ENCODE results near the gene TMEM132C. TPM values are rescaled to one million over a fixed set of nuclear protein-coding genes. Genes with fewer than 3 reads are reported as not detected.

The TMEM132C gene
- total and polyA plus RNA-seq, 2 of the 8 experiments (the other 6 are each of a cell fraction or from before 2014, with no cell fraction given): 0.23 to 0.76 TPM

GRCh38 chr12:128444598-128444997 is 177.6 kb downstream of the TMEM132C start (continued):
- TF ChIP-seq ATF3 (IDR thresholded peaks at IDR 0.05; ENCODE audit: insufficient read depth, low read depth, low read length) (no peak), RXRA (IDR thresholded peaks at IDR 0.05; ENCODE audit: insufficient read depth, low read depth, low read length) (no peak), RAD21 (IDR thresholded peaks at IDR 0.05 in 1 of 2, conservative IDR thresholded peaks at IDR 0.05 in 1 of 2; ENCODE audit: low read depth in 2 of 2, low read length in 2 of 2) (no peak), PHF8 (conservative IDR thresholded peaks at IDR 0.05; ENCODE audit: low read depth, low read length) (no peak), KDM5A (IDR thresholded peaks at IDR 0.05; ENCODE audit: low read length) (no peak), TCF12 (IDR thresholded peaks at IDR 0.05; ENCODE audit: low read depth, low read length) (no peak), CHD2 (IDR thresholded peaks at IDR 0.05; ENCODE audit: low read length) (no peak)
